BE2C (cell line): Measurements from ENCODE around the gene ZNF804B.

ENCODE experiments used
- DNase-seq: peaks from one replicate; pipeline ENCODE4 v3.0.0-alpha.2; 2020
- H3K27me3 ChIP-seq: fragments of 250-450 bp; sonication (Bioruptor Pico); 2 replicates; pipeline ENCODE4 v1.5.1; 2020; ENCODE audit warnings: mild to moderate bottlenecking
- H3K36me3 ChIP-seq: fragments of 250-450 bp; sonication (Bioruptor Pico); 2 replicates; pipeline ENCODE4 v1.5.1; 2020; ENCODE audit warnings: mild to moderate bottlenecking
- H3K4me1 ChIP-seq: fragments of 250-450 bp; sonication (Bioruptor Pico); 2 replicates; pipeline ENCODE4 v1.5.1; 2020
- H3K4me3 ChIP-seq: 2 replicates; pipeline ENCODE4 v1.5.1; 2011; ENCODE audit warnings: low read depth, low read length
- H3K9me3 ChIP-seq: fragments of 250-450 bp; sonication (Bioruptor Pico); 2 replicates; pipeline ENCODE4 v1.5.1; 2020
- TF ChIP-seq, protein P1 (sequence below): IDR thresholded peaks from 2 replicates; pipeline ENCODE4 v1.5.1; 2012; ENCODE audit warnings: mild to moderate bottlenecking, low read depth, low read length

ZNF804B gene

DNA sequence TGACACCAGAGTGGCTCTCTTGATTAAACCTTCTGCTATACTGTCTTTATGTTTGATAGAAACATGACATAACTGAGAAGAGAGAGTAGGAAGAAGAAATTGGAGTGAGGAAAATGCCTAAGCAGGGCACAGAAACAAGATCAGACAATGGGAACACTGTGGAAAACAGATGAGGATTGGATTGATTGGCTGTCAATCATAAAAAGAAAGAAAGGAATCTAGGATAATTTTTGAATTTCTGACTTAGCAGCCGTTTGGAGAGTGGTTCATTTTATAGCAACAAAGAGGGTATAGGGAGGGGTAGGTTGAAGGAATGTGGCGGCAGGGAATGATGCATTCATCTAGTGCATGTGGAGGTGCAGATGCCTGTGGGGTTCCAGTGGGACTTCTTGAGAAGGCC is 28.3 kb downstream of the ZNF804B start:
- H3K4me3 ChIP-seq, result no peak overlapping the region
- DNase-seq, result no peak
- H3K4me1 ChIP-seq, result no peaks in the 10 kb centered on the region
- H3K36me3 ChIP-seq, result no peaks in the 10 kb centered on the region
- H3K9me3 ChIP-seq, result no peaks in the 10 kb centered on the region
- H3K27me3 ChIP-seq, result no peaks in the 10 kb centered on the region; the same call in 1 of the 2 replicates
- TF ChIP-seq, protein P1, sequence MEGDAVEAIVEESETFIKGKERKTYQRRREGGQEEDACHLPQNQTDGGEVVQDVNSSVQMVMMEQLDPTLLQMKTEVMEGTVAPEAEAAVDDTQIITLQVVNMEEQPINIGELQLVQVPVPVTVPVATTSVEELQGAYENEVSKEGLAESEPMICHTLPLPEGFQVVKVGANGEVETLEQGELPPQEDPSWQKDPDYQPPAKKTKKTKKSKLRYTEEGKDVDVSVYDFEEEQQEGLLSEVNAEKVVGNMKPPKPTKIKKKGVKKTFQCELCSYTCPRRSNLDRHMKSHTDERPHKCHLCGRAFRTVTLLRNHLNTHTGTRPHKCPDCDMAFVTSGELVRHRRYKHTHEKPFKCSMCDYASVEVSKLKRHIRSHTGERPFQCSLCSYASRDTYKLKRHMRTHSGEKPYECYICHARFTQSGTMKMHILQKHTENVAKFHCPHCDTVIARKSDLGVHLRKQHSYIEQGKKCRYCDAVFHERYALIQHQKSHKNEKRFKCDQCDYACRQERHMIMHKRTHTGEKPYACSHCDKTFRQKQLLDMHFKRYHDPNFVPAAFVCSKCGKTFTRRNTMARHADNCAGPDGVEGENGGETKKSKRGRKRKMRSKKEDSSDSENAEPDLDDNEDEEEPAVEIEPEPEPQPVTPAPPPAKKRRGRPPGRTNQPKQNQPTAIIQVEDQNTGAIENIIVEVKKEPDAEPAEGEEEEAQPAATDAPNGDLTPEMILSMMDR, result no peak

DNA sequence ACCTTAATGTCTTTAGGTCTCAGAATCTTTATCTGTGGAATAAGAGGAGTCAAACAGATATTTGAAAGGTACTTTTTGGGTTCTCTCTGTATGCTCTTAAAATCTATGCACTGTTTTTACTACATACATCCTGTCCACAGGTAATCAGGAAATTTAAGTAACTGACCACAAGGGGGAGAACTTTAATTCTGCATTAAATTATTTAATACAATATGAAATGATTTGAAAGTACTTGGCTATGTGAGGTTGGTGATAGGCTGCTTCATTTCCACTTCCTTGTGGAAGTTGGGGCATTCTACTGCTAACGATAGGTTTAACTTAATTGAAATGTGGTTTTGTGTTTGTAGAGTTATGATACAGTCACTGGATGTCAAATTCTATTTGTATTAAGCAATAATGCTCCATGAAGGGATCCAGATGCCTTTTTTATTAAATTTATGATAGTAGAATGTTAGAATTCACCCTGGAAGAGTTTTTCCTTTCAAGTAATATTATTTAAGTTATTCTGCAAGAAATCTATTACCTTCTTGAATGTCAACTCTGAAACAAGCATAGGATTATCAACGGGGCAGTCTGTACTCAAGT is 30.1 kb downstream of the ZNF804B start:
- Histone ChIP-seq H3K4me3 (no peak overlapping the region), H3K4me1 (no peaks in the 10 kb centered on the region), H3K36me3 (no peaks in the 10 kb centered on the region), H3K9me3 (no peaks in the 10 kb centered on the region), H3K27me3 (no peaks in the 10 kb centered on the region; the same call in 1 of the 2 replicates)
- no peak for DNase-seq
- TF ChIP-seq, protein P1, result peak; percentile 53

DNA sequence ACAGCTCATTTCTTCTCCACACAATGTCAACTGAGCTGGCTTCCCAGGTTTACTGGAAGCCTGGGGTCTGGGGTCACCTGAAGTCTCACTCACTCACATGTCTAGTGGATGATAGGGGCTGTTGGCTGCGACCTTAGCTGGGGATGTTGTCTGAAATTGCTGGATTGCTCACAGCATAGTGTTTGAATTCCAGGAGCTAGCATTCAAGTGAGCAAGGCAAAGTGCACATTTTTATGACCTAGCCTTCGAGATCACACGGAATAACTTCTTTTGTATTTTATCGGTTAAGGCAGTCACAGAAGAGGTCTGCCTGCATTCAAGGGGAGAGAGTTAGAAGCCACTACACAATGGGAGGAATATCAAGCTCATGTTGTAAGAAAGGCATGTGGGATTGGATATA is 32.4 kb downstream of the ZNF804B start:
- H3K36me3 ChIP-seq, result no peaks in the 10 kb centered on the region
- TF ChIP-seq, protein P1, result no peak

DNA sequence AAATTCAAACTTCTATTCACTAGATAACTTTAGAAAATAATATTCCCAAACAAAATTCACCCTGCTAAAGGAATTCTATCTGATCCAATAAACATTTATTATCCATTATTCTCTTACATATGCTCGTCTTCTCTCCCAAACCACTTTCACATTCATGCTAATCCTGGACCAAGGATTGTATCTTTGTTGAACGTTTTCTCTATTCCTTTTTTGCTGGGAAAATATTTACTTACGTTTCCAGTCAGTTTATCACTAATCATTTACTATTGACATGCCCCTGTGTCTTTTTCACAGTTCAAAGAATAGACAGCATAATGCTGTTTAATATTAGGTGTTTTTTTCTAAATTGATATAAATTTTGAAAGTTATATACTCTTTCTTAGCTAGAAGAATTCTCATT is 32.9 kb downstream of the ZNF804B start:
- TF ChIP-seq, protein P1, result no peak
- Histone ChIP-seq H3K4me1 (no peaks in the 10 kb centered on the region), H3K9me3 (no peaks in the 10 kb centered on the region), H3K36me3 (no peaks in the 10 kb centered on the region), H3K27me3 (no peaks in the 10 kb centered on the region; the same call in 1 of the 2 replicates), H3K4me3 (no peak overlapping the region)
- DNase-seq, result no peak

More for the DNA sequence above, 32.4 kb downstream of the ZNF804B start:
- Histone ChIP-seq H3K4me1 (no peaks in the 10 kb centered on the region), H3K4me3 (no peak overlapping the region), H3K27me3 (no peaks in the 10 kb centered on the region; the same call in 1 of the 2 replicates), H3K9me3 (no peaks in the 10 kb centered on the region)
- no peak for DNase-seq

DNA sequence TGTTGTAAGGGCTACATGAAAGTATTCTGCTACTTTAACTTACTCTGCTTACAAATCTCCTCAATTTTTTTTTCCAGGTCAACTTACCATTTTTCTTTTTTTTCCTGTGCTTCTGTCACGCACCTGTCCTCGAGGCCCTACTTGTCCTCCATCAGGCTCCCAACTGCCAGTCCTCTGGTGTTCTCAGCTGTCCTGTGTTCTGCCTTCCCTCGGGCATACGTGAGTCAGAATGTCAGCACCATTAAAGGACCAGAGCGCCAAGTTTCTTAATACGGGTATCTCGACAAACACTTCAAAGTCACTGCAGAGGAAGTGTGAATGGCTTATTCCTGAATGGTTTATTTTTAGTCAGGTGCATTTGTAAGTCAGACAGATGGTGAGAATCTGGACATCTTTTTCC is 36.1 kb downstream of the ZNF804B start, which contains the start of gene TEX47:
TEX47 (minus strand) TSS at position 185 of the 400 bp plus-strand sequence. CDS start 795 bp downstream, outside the sequence.
- H3K4me3 ChIP-seq, result no peak within 1 kb of the TSS
- H3K27me3 ChIP-seq, result no peaks in the 10 kb centered on the region; the same call in 1 of the 2 replicates
- H3K9me3 ChIP-seq, result no peaks in the 10 kb centered on the region
- H3K4me1 ChIP-seq, result no peaks in the 10 kb centered on the region
- TF ChIP-seq, protein P1, result no peak
- no peak for DNase-seq
- H3K36me3 ChIP-seq, result no peaks in the 10 kb centered on the region

DNA sequence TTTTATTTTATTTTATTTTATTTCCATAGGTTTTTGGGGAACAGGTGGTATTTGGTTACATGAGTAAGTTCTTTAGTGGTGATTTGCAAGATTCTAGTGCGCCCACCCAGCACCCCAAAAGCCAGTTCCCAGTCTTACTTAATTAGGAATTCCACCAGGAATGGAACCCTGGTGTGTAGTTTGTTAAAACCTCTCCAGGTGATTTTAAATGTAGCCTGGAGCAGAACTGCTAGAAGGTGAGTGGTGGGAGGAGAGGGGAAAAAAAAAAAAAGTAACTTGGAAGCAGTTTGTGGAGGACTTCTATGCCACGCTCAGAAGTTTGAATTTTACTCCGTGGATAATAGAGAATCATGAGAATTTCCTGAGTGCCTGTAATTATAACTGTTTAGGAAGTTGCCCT is 41.5 kb downstream of the ZNF804B start:
- no peaks in the 10 kb centered on the region for H3K4me1 ChIP-seq
- H3K9me3 ChIP-seq, result no peaks in the 10 kb centered on the region
- H3K36me3 ChIP-seq, result no peaks in the 10 kb centered on the region
- TF ChIP-seq, protein P1, result no peak
- H3K4me3 ChIP-seq, result no peak overlapping the region
- DNase-seq, result no peak
- peaks cover 6% of the 10 kb centered on the region for H3K27me3 ChIP-seq
